ENCODE results near the gene ZKSCAN2.

ZKSCAN2 gene

GRCh38 chr16:25222959-25223358 lies 34.7 kb downstream of the ZKSCAN2 start:
- DNase-seq, result no peak

GRCh38 chr16:25219070-25219737 lies 38.4 kb downstream of the ZKSCAN2 start:
- no peak for DNase-seq

- no peak for DNase-seq
Observed at GRCh38 chr16:25217921-25218320, 39.7 kb downstream of the ZKSCAN2 start.

- no peak for DNase-seq
Observed at GRCh38 chr16:25217112-25217511, 40.5 kb downstream of the ZKSCAN2 start.

- no peak for DNase-seq
Observed at GRCh38 chr16:25213709-25214397, 43.8 kb downstream of the ZKSCAN2 start.

GRCh38 chr16:25212636-25213035 lies 45.0 kb downstream of the ZKSCAN2 start:
- no peak for DNase-seq

- no peak for DNase-seq
Observed at GRCh38 chr16:25210758-25211157, 46.9 kb downstream of the ZKSCAN2 start.

- no peak for DNase-seq
Observed at GRCh38 chr16:25199457-25199856, 58.2 kb downstream of the ZKSCAN2 start.

GRCh38 chr16:25198021-25198420 lies 59.6 kb downstream of the ZKSCAN2 start:
- no peak for DNase-seq

GRCh38 chr16:25194273-25194878 lies 63.3 kb downstream of the ZKSCAN2 start:
- no peak for DNase-seq

- DNase-seq, result no peak
Observed at GRCh38 chr16:25192096-25192495, 65.5 kb downstream of the ZKSCAN2 start.

GRCh38 chr16:25189305-25189704 lies 68.3 kb downstream of the ZKSCAN2 start:
- DNase-seq, result no peak

- DNase-seq, result no peak
Observed at GRCh38 chr16:25187491-25187795, 70.2 kb downstream of the ZKSCAN2 start.
